ENCODE results near the gene TTC3. TPM values are rescaled to one million over a fixed set of nuclear protein-coding genes. Genes with fewer than 3 reads are reported as not detected.

Gene TTC3
- total and polyA plus RNA-seq, 10 of the 15 experiments (the other 5 are each of a cell fraction or from before 2014, with no cell fraction given) = 23.1 to 94.9 (median 72.7) TPM

GRCh38 chr21:37208056-37208721 is 135.1 kb downstream of the TTC3 start (continued):
- peak; percentile 44; the same call in 1 of the 2 replicates for TF ChIP-seq TAF1 (IDR thresholded peaks at IDR 0.05; ENCODE audit: borderline replicate concordance, low read depth, low read length)
- peak; percentile 52 for TF ChIP-seq DPF2 (IDR thresholded peaks at IDR 0.05)
- TF ChIP-seq IKZF2 (IDR thresholded peaks at IDR 0.05) = no peak
- TF ChIP-seq, protein P1, sequence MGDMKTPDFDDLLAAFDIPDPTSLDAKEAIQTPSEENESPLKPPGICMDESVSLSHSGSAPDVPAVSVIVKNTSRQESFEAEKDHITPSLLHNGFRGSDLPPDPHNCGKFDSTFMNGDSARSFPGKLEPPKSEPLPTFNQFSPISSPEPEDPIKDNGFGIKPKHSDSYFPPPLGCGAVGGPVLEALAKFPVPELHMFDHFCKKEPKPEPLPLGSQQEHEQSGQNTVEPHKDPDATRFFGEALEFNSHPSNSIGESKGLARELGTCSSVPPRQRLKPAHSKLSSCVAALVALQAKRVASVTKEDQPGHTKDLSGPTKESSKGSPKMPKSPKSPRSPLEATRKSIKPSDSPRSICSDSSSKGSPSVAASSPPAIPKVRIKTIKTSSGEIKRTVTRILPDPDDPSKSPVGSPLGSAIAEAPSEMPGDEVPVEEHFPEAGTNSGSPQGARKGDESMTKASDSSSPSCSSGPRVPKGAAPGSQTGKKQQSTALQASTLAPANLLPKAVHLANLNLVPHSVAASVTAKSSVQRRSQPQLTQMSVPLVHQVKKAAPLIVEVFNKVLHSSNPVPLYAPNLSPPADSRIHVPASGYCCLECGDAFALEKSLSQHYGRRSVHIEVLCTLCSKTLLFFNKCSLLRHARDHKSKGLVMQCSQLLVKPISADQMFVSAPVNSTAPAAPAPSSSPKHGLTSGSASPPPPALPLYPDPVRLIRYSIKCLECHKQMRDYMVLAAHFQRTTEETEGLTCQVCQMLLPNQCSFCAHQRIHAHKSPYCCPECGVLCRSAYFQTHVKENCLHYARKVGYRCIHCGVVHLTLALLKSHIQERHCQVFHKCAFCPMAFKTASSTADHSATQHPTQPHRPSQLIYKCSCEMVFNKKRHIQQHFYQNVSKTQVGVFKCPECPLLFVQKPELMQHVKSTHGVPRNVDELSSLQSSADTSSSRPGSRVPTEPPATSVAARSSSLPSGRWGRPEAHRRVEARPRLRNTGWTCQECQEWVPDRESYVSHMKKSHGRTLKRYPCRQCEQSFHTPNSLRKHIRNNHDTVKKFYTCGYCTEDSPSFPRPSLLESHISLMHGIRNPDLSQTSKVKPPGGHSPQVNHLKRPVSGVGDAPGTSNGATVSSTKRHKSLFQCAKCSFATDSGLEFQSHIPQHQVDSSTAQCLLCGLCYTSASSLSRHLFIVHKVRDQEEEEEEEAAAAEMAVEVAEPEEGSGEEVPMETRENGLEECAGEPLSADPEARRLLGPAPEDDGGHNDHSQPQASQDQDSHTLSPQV (IDR thresholded peaks at IDR 0.05) = no peak
- TF ChIP-seq RAD51 (IDR thresholded peaks at IDR 0.05) = no peak
- TF ChIP-seq ESRRA (IDR thresholded peaks at IDR 0.05; ENCODE audit: low read length) = no peak
- peak; percentile 70 for TF ChIP-seq POLR2AphosphoS5 (IDR thresholded peaks at IDR 0.05; ENCODE audit: low read length)
- 0 out of 2 replicates have a peak, but pooled peaks have one; percentile 5 for TF ChIP-seq ZBTB33 (IDR thresholded peaks at IDR 0.05)
- 0 out of 2 replicates have a peak, but pooled peaks have one; percentile 3 for TF ChIP-seq SMC3 (IDR thresholded peaks at IDR 0.05; ENCODE audit: borderline replicate concordance, low read length)
- TF ChIP-seq ZSCAN29 (IDR thresholded peaks at IDR 0.05) = no peak
- no peak for TF ChIP-seq PRDM15 (CRISPR knock-in tag; IDR thresholded peaks at IDR 0.05)
- no peak for TF ChIP-seq MYB (IDR thresholded peaks at IDR 0.05; ENCODE audit: borderline replicate concordance, low read depth, low read length)
- TF ChIP-seq, protein P2, sequence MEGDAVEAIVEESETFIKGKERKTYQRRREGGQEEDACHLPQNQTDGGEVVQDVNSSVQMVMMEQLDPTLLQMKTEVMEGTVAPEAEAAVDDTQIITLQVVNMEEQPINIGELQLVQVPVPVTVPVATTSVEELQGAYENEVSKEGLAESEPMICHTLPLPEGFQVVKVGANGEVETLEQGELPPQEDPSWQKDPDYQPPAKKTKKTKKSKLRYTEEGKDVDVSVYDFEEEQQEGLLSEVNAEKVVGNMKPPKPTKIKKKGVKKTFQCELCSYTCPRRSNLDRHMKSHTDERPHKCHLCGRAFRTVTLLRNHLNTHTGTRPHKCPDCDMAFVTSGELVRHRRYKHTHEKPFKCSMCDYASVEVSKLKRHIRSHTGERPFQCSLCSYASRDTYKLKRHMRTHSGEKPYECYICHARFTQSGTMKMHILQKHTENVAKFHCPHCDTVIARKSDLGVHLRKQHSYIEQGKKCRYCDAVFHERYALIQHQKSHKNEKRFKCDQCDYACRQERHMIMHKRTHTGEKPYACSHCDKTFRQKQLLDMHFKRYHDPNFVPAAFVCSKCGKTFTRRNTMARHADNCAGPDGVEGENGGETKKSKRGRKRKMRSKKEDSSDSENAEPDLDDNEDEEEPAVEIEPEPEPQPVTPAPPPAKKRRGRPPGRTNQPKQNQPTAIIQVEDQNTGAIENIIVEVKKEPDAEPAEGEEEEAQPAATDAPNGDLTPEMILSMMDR (IDR thresholded peaks at IDR 0.05 in 2 of 3, conservative IDR thresholded peaks at IDR 0.05 in 1 of 3; ENCODE audit: control insufficient read depth in 2 of 3, extremely low read depth in 1 of 3, insufficient read depth in 1 of 3, low read depth in 3 of 3, low read length in 3 of 3) = 0 out of 6 replicates have a peak, but pooled peaks of 1 of the 3 experiments have one; percentile 7
- peak; percentile 51 for TF ChIP-seq RUNX3 (IDR thresholded peaks at IDR 0.05; ENCODE audit: low read length)
- TF ChIP-seq RAD21 (IDR thresholded peaks at IDR 0.05; ENCODE audit: insufficient read depth, low read depth, low read length) = 0 out of 2 replicates have a peak, but pooled peaks have one; percentile 1
- TF ChIP-seq STAT1 (conservative IDR thresholded peaks at IDR 0.05) = no peak
- peak; percentile 68 for TF ChIP-seq POLR2A (IDR thresholded peaks at IDR 0.05; ENCODE audit: low read depth, low read length)

All from GM12878 (cell line).